CD4-positive, alpha-beta T cell (primary cell): ENCODE data around the gene NLRP7. TPM values are rescaled to one million over a fixed set of nuclear protein-coding genes. Genes with fewer than 3 reads are reported as not detected.
A peak's percentile ranks its signal among the peaks of the same experiment; 100 is the strongest.

Source experiments
- ATAC-seq: fragments of 200-7000 bp; cut with Tn5 transposase; one replicate; pipeline ENCODE4 v1.10.0; 2022; ENCODE audit warnings: mild to moderate bottlenecking; ENCODE audit not compliant: poor library complexity
- CTCF ChIA-PET: fragments of 350-600 bp; sonication (Branson Sonifier 250); formaldehyde crosslinking; loops from one replicate; lab custom pipeline; 2021; ENCODE audit warnings: antibody characterized with exemption, inconsistent platforms; lab: Charles Lee
- POLR2A ChIA-PET: fragments of 350-600 bp; sonication (Branson Sonifier 250); formaldehyde crosslinking; loops from one replicate; lab custom pipeline; 2021; ENCODE audit warnings: antibody characterized with exemption, inconsistent platforms; lab: Charles Lee
- DNase-seq, 14 experiments: peaks; one replicate each; pipeline ENCODE4 v3.0.0-alpha.2; 2013 to 2020; ENCODE audit warnings: mixed read lengths in 2 of 14
- H3K27ac ChIP-seq, 2 donors: one replicate each; pipeline versions ENCODE4 v1.5.1 to v1.7.0; 2013; ENCODE audit warnings: low read length in 2 of 2, low read depth in 1 of 2, mild to moderate bottlenecking in 1 of 2
- H3K27me3 ChIP-seq, 2 experiments: 1 replicate in 1 of 2; 2 replicates in 1 of 2; pipeline versions ENCODE4 v1.6.1 to v1.7.0; 2013; ENCODE audit warnings: low read length in 2 of 2, control low read depth in 1 of 2, mild to moderate bottlenecking in 1 of 2, moderate library complexity in 1 of 2; ENCODE audit not compliant: insufficient read depth in 2 of 2, control insufficient read depth in 1 of 2
- H3K36me3 ChIP-seq: one replicate; pipeline ENCODE4 v1.6.1; 2013; ENCODE audit warnings: low read length, control low read depth; ENCODE audit not compliant: insufficient read depth
- H3K4me1 ChIP-seq: one replicate; pipeline ENCODE4 v1.6.1; 2013; ENCODE audit warnings: low read length, control low read depth; ENCODE audit not compliant: insufficient read depth
- H3K4me3 ChIP-seq: one replicate; pipeline ENCODE4 v1.5.1; 2013; ENCODE audit warnings: mild to moderate bottlenecking, low read length, moderate library complexity
- H3K9me3 ChIP-seq, 2 experiments: 1 replicate in 1 of 2; 2 replicates in 1 of 2; pipeline versions ENCODE4 v1.6.1 to v1.7.0; 2013; ENCODE audit warnings: low read length in 2 of 2, mild to moderate bottlenecking in 2 of 2, control low read depth in 1 of 2, moderate library complexity in 1 of 2; ENCODE audit not compliant: control insufficient read depth in 1 of 2, insufficient read depth in 1 of 2
- H3K27ac Mint-ChIP-seq: one replicate; pipeline ENCODE4 v1.8.0; 2020; ENCODE audit warnings: mixed read lengths
- H3K27me3 Mint-ChIP-seq: one replicate; pipeline ENCODE4 v1.8.0; 2021; ENCODE audit warnings: mixed read lengths
- H3K36me3 Mint-ChIP-seq: one replicate; pipeline ENCODE4 v1.8.0; 2021; ENCODE audit warnings: low read depth, mixed read lengths
- H3K4me1 Mint-ChIP-seq: one replicate; pipeline ENCODE4 v1.8.0; 2021; ENCODE audit warnings: low read depth, mixed read lengths
- H3K4me3 Mint-ChIP-seq: one replicate; pipeline ENCODE4 v1.8.0; 2020; ENCODE audit warnings: mild to moderate bottlenecking, mixed read lengths
- H3K9me3 Mint-ChIP-seq: one replicate; pipeline ENCODE4 v1.8.0; 2020; ENCODE audit warnings: mixed read lengths
- CTCF ChIP-seq: fragments of 200-600 bp; IDR thresholded peaks from one replicate; pipeline ENCODE4 v1.8.0; 2022; ENCODE audit warnings: antibody characterized with exemption, mild to moderate bottlenecking
- intact Hi-C, 2 experiments: fragments of 100-400 bp; cut with DNase I in 1 of 2; cut with micrococcal nuclease in 1 of 2; formaldehyde crosslinking; loops; one replicate each; pipeline versions ENCODE4 v1.15.1 to v1.9.0; 2023 to 2025; cut with DNase I, micrococcal nuclease
- total RNA-seq, 174 experiments: library from RNA in 2 of 174; stranded (reverse) in 2 of 174; gene quantifications; one replicate each; pipeline ENCODE4 v1.2.3 and lab custom pipeline; 2021 to 2026

Gene NLRP7
- total RNA-seq, 2 experiments from 2014 or later = not detected

GRCh38 chr19:54938906-54939305 lies 8.4 kb downstream of the NLRP7 start:
- H3K4me3 Mint-ChIP-seq = no peak overlapping the region
- intact Hi-C loops = no loop called here
- H3K4me1 ChIP-seq = no peaks in the 10 kb centered on the region
- no peaks in the 10 kb centered on the region for H3K36me3 Mint-ChIP-seq
- peaks cover 0 to 13% of the 10 kb centered on the region in 2 experiments for H3K9me3 ChIP-seq
- H3K27ac Mint-ChIP-seq = no peak overlapping the region
- no peaks in the 10 kb centered on the region for H3K36me3 ChIP-seq
- DNase-seq (no peak), ATAC-seq (no peak)
- no peak for TF ChIP-seq CTCF
- H3K4me3 ChIP-seq = no peak overlapping the region
- no peaks in the 10 kb centered on the region for H3K9me3 Mint-ChIP-seq
- H3K27me3 Mint-ChIP-seq = peaks cover 13% of the 10 kb centered on the region
- ChIA-PET POLR2A (no interaction called here), CTCF (no interaction called here)
- no peaks in the 10 kb centered on the region for H3K4me1 Mint-ChIP-seq
- no peaks in the 10 kb centered on the region for H3K27me3 ChIP-seq
- no peak overlapping the region for H3K27ac ChIP-seq

- Mint-ChIP-seq H3K4me1 (no peaks in the 10 kb centered on the region), H3K27me3 (peaks cover 17% of the 10 kb centered on the region), H3K4me3 (no peak overlapping the region), H3K9me3 (no peaks in the 10 kb centered on the region), H3K27ac (no peak overlapping the region), H3K36me3 (no peaks in the 10 kb centered on the region)
- no peaks in the 10 kb centered on the region for H3K36me3 ChIP-seq
- H3K27ac ChIP-seq = no peak overlapping the region
- H3K4me3 ChIP-seq = no peak overlapping the region
- POLR2A ChIA-PET = no interaction called here
- DNase-seq (peak in 2 of 14 experiments; percentile 20 to 22), ATAC-seq (no peak)
- peaks cover 0 to 16% of the 10 kb centered on the region in 2 experiments for H3K9me3 ChIP-seq
- intact Hi-C loops = no loop called here
- TF ChIP-seq CTCF = no peak
- CTCF ChIA-PET = no interaction called here
- no peaks in the 10 kb centered on the region for H3K27me3 ChIP-seq
- H3K4me1 ChIP-seq = no peaks in the 10 kb centered on the region
Observed at GRCh38 chr19:54937926-54938325, 9.4 kb downstream of the NLRP7 start.

GRCh38 chr19:54928299-54928698 lies 19.0 kb downstream of the NLRP7 start:
- ATAC-seq (no peak), DNase-seq (no peak)
- no peaks in the 10 kb centered on the region for H3K4me1 ChIP-seq
- H3K4me3 ChIP-seq = no peak overlapping the region
- Mint-ChIP-seq H3K36me3 (no peaks in the 10 kb centered on the region), H3K4me1 (no peaks in the 10 kb centered on the region), H3K9me3 (peaks cover 6% of the 10 kb centered on the region), H3K27me3 (peaks cover 9% of the 10 kb centered on the region), H3K27ac (no peak overlapping the region), H3K4me3 (no peak overlapping the region)
- POLR2A ChIA-PET = no interaction called here
- no peak overlapping the region for H3K27ac ChIP-seq
- peaks cover 16 to 49% of the 10 kb centered on the region in 2 experiments for H3K9me3 ChIP-seq
- intact Hi-C loops = no loop called here
- peaks cover 0 to 2% of the 10 kb centered on the region in 2 experiments for H3K27me3 ChIP-seq
- no peak for TF ChIP-seq CTCF
- CTCF ChIA-PET = no interaction called here
- H3K36me3 ChIP-seq = no peaks in the 10 kb centered on the region
